GM12878 (cell line): ENCODE results near the gene RUFY3. TPM values are rescaled to one million over a fixed set of nuclear protein-coding genes. Genes with fewer than 3 reads are reported as not detected.

ENCODE experiments used
- CBFB ChIP-seq: IDR thresholded peaks from 2 replicates; pipeline ENCODE4 v1.6.1; 2016; ENCODE audit warnings: antibody characterized with exemption, low read depth
- CHD4 ChIP-seq: fragments of 200-600 bp; sonication (generic); IDR thresholded peaks from 2 replicates; pipeline ENCODE4 v1.6.1; 2016; ENCODE audit warnings: mild to moderate bottlenecking
- CREM ChIP-seq: IDR thresholded peaks from 2 replicates; pipeline ENCODE4 v1.6.1; 2014; ENCODE audit warnings: antibody characterized with exemption, low read depth
- DPF2 ChIP-seq: fragments of 450-650 bp; IDR thresholded peaks from 2 replicates; pipeline ENCODE4 v1.6.1; 2017; ENCODE audit warnings: mild to moderate bottlenecking
- EP300 ChIP-seq, 2 experiments: fragments of 150-350 bp in 1 of 2; IDR thresholded peaks; 2 replicates each; pipeline ENCODE4 v1.6.1; 2011 to 2012; ENCODE audit warnings: low read depth in 2 of 2, low read length in 2 of 2, borderline replicate concordance in 1 of 2, improper control_type of control experiment in 1 of 2, inconsistent platforms in 1 of 2; ENCODE audit not compliant: control insufficient read depth in 1 of 2
- ESRRA ChIP-seq: IDR thresholded peaks from 2 replicates; pipeline ENCODE4 v1.6.1; 2012; ENCODE audit warnings: mild to moderate bottlenecking, low read length, improper control_type of control experiment
- EZH2 ChIP-seq: IDR thresholded peaks from 2 replicates; pipeline ENCODE4 v1.6.1; 2012; ENCODE audit warnings: low read depth, mild to moderate bottlenecking, control low read depth, inconsistent platforms, low read length, borderline replicate concordance; ENCODE audit not compliant: control insufficient read depth
- GABPA ChIP-seq: IDR thresholded peaks from 2 replicates; pipeline ENCODE4 v1.6.1; 2014; ENCODE audit warnings: antibody characterized with exemption, low read depth, mild to moderate bottlenecking, inconsistent platforms
- IKZF2 ChIP-seq, 2 experiments: fragments of 450-650 bp; IDR thresholded peaks; 2 replicates each; pipeline ENCODE4 v1.6.1; 2017; ENCODE audit warnings: mild to moderate bottlenecking in 2 of 2, moderate library complexity in 2 of 2
- IRF4 ChIP-seq: IDR thresholded peaks from 2 replicates; pipeline ENCODE4 v1.6.1; 2011; ENCODE audit warnings: low read depth, low read length
- JUNB ChIP-seq: IDR thresholded peaks from 2 replicates; pipeline ENCODE4 v1.6.1; 2016; ENCODE audit warnings: antibody characterized with exemption, mild to moderate bottlenecking
- KLF5 ChIP-seq: fragments of 450-650 bp; IDR thresholded peaks from 2 replicates; pipeline ENCODE4 v1.6.1; 2014; ENCODE audit warnings: mild to moderate bottlenecking; ENCODE audit not compliant: partially characterized antibody
- MEF2A ChIP-seq: IDR thresholded peaks from 2 replicates; pipeline ENCODE4 v1.6.1; 2011; ENCODE audit warnings: low read depth, mild to moderate bottlenecking, low read length, moderate library complexity; ENCODE audit not compliant: insufficient read depth
- NR2C1 ChIP-seq: fragments of 450-650 bp; IDR thresholded peaks from 2 replicates; pipeline ENCODE4 v1.6.1; 2017; ENCODE audit warnings: antibody characterized with exemption, mild to moderate bottlenecking, moderate library complexity
- NRF1 ChIP-seq: conservative IDR thresholded peaks from 2 replicates; pipeline ENCODE4 v1.6.1; 2011; ENCODE audit warnings: mild to moderate bottlenecking, low read depth, low read length, improper control_type of control experiment
- POU2F2 ChIP-seq: IDR thresholded peaks from 3 replicates; pipeline ENCODE4 v1.6.1; 2011; ENCODE audit warnings: low read depth, mild to moderate bottlenecking, low read length, borderline replicate concordance
- RBBP5 ChIP-seq: fragments of 200-600 bp; sonication (generic); conservative IDR thresholded peaks from 2 replicates; pipeline ENCODE4 v1.6.1; 2016
- RELA ChIP-seq: fragments of 450-650 bp; IDR thresholded peaks from 2 replicates; pipeline ENCODE4 v1.8.0; 2014; ENCODE audit warnings: borderline replicate concordance; ENCODE audit not compliant: partially characterized antibody
- SMAD1 ChIP-seq: fragments of 450-650 bp; IDR thresholded peaks from 2 replicates; pipeline ENCODE4 v1.6.1; 2018; ENCODE audit warnings: mild to moderate bottlenecking, low read depth; ENCODE audit not compliant: partially characterized antibody
- SMC3 ChIP-seq: IDR thresholded peaks from 2 replicates; pipeline ENCODE4 v1.6.1; 2011; ENCODE audit warnings: low read length, improper control_type of control experiment, borderline replicate concordance
- SP1 ChIP-seq: IDR thresholded peaks from one replicate; pipeline ENCODE4 v1.6.1; 2011; ENCODE audit warnings: low read depth, low read length
- SREBF1 ChIP-seq: IDR thresholded peaks from 2 replicates; pipeline ENCODE4 v1.6.1; 2012; ENCODE audit warnings: mild to moderate bottlenecking, low read length
- SREBF2 ChIP-seq: IDR thresholded peaks from 2 replicates; pipeline ENCODE4 v1.6.1; 2012; ENCODE audit warnings: mild to moderate bottlenecking, low read length
- TARDBP ChIP-seq: IDR thresholded peaks from 2 replicates; pipeline ENCODE4 v1.6.1; 2016; ENCODE audit warnings: borderline replicate concordance
- ZNF24 ChIP-seq: fragments of 450-650 bp; IDR thresholded peaks from 2 replicates; pipeline ENCODE4 v1.6.1; 2017; ENCODE audit warnings: antibody characterized with exemption, mild to moderate bottlenecking
- ZNF384 ChIP-seq: IDR thresholded peaks from 2 replicates; pipeline ENCODE4 v1.6.1; 2012; ENCODE audit warnings: low read depth, mild to moderate bottlenecking, low read length, improper control_type of control experiment, borderline replicate concordance
- ZNF622 ChIP-seq: fragments of 450-650 bp; IDR thresholded peaks from 2 replicates; pipeline ENCODE4 v1.6.1; 2017; ENCODE audit warnings: mild to moderate bottlenecking, inconsistent platforms
- polyA plus RNA-seq, 11 experiments: library from polyadenylated mRNA; depleted of rRNA in 4 of 11; unstranded in 6 of 11; stranded (reverse) in 5 of 11; fragments of >200 nt; fragmentation: Nextera tagmentation in 4 of 11; fragmentation: Illumina TruSeq in 1 of 11; extraction: Ambion mirVana in 4 of 11; extraction: Trizol in 1 of 11; gene quantifications; 1 replicate in 1 of 11; 2 replicates in 10 of 11; pipeline versions ENCODE4 v1.2.1 to v1.2.3, GENCODE V29; 2011 to 2016; ENCODE audit warnings: inconsistent platforms in 2 of 11, missing spikeins in 2 of 11, low read depth in 1 of 11
- total RNA-seq, 4 experiments: library from RNA; depleted of rRNA in 3 of 4; stranded (reverse); fragments of >200 nt in 3 of 4; fragmentation: Illumina TruSeq in 1 of 4; extraction: Trizol in 1 of 4; gene quantifications; 2 replicates each; pipeline versions ENCODE4 v1.2.1 to v1.2.3, GENCODE V29; 2013 to 2021
- TF ChIP-seq, protein P1 (sequence below): fragments of 450-650 bp; IDR thresholded peaks from 2 replicates; pipeline ENCODE4 v1.6.1; 2014; ENCODE audit warnings: mild to moderate bottlenecking
- TF ChIP-seq, protein P2 (sequence below): IDR thresholded peaks from 2 replicates; pipeline ENCODE4 v1.6.1; 2012; ENCODE audit warnings: low read depth, low read length, improper control_type of control experiment
- TF ChIP-seq, protein P3 (sequence below): IDR thresholded peaks from 2 replicates; pipeline ENCODE4 v1.6.1; 2011; ENCODE audit warnings: mild to moderate bottlenecking, low read depth, low read length, moderate library complexity; ENCODE audit not compliant: insufficient replicate concordance

Gene RUFY3
- total and polyA plus RNA-seq, 10 of the 15 experiments (the other 5 are each of a cell fraction or from before 2014, with no cell fraction given): 5.1 to 28.3 (median 13.1) TPM

DNA sequence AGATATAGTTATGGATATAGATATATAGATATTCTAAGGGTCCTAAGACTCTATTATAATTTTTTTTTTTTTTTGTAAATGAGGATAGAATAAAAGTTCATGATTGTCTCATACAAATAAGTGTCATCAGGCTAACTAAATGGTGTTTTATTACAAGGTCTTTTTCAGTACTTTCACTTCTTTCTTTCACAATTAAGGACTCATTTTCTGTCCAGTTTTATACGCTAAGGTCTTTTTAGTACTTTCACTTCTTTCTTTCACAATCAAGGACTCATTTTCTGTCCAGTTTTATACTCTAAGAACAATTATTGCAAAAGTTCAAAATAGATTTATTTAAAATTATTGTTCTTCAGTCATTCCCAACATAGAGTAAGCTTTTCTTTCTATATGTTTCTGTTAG lies 32.7 kb downstream of the RUFY3 start (continued):
- TF ChIP-seq CREM (peak; percentile 28; the same call in 1 of the 2 replicates), SMAD1 (no peak), CHD4 (no peak), ZNF622 (no peak), EZH2 (no peak), SREBF2 (no peak), ZNF384 (peak; percentile 46; the same call in 1 of the 2 replicates), ESRRA (no peak), MEF2A (peak; percentile 74; the same call in 1 of the 2 replicates), RBBP5 (no peak), CBFB (no peak), SREBF1 (no peak), NRF1 (no peak), NR2C1 (no peak), DPF2 (peak; percentile 71; the same call in 1 of the 2 replicates), ZNF24 (no peak), JUNB (peak; percentile 56), KLF5 (no peak), IRF4 (peak; percentile 62; the same call in 1 of the 2 replicates), TARDBP (no peak), SMC3 (no peak), POU2F2 (no peak), GABPA (no peak), IKZF2 (IDR thresholded peaks at IDR 0.05) (no peak), SP1 (no peak), EP300 (IDR thresholded peaks at IDR 0.05; ENCODE audit: borderline replicate concordance in 1 of 2, control insufficient read depth in 1 of 2, low read depth in 2 of 2, low read length in 2 of 2) (peak; percentile 49 to 85; a peak in 3 of 4 replicates), RELA (no peak)
- TF ChIP-seq, protein P1, sequence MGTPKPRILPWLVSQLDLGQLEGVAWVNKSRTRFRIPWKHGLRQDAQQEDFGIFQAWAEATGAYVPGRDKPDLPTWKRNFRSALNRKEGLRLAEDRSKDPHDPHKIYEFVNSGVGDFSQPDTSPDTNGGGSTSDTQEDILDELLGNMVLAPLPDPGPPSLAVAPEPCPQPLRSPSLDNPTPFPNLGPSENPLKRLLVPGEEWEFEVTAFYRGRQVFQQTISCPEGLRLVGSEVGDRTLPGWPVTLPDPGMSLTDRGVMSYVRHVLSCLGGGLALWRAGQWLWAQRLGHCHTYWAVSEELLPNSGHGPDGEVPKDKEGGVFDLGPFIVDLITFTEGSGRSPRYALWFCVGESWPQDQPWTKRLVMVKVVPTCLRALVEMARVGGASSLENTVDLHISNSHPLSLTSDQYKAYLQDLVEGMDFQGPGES: no peak
- TF ChIP-seq, protein P2, sequence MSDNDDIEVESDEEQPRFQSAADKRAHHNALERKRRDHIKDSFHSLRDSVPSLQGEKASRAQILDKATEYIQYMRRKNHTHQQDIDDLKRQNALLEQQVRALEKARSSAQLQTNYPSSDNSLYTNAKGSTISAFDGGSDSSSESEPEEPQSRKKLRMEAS: no peak
- TF ChIP-seq, protein P3, sequence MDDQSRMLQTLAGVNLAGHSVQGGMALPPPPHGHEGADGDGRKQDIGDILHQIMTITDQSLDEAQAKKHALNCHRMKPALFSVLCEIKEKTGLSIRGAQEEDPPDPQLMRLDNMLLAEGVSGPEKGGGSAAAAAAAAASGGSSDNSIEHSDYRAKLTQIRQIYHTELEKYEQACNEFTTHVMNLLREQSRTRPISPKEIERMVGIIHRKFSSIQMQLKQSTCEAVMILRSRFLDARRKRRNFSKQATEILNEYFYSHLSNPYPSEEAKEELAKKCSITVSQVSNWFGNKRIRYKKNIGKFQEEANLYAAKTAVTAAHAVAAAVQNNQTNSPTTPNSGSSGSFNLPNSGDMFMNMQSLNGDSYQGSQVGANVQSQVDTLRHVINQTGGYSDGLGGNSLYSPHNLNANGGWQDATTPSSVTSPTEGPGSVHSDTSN: no peak
